IMR-90 (cell line): Measurements from ENCODE around the gene CPSF4. TPM values are rescaled to one million over a fixed set of nuclear protein-coding genes. Genes with fewer than 3 reads are reported as not detected.

Source experiments
- ATAC-seq: fragments of 200-7000 bp; cut with Tn5 transposase; 2 replicates; pipeline ENCODE4 v1.9.1; 2020; ENCODE audit warnings: low read depth, mild to moderate bottlenecking, moderate library complexity
- BruUV-seq: library from RNA; stranded (reverse); fragments of 400-500 nt; replicated peaks from 2 replicates; lab custom pipeline; 2021; lab: Mats Ljungman, UMichigan
- CTCF ChIA-PET: fragments of 300-600 bp; formaldehyde crosslinking; extraction: SDS; loops from one replicate; lab custom pipeline; 2021; ENCODE audit warnings: antibody characterized with exemption; lab: Yijun Ruan, JAX
- POLR2A ChIA-PET: fragments of 300-600 bp; sonication (Branson Sonifier 250); formaldehyde crosslinking; loops from one replicate; lab custom pipeline; 2022; ENCODE audit warnings: antibody characterized with exemption; ENCODE audit not compliant: unreplicated experiment; lab: Charles Lee
- DNase-seq: peaks from one replicate; pipeline ENCODE4 v3.0.0; 2013
- H2AFZ ChIP-seq: replicated peaks from 2 replicates; pipeline ENCODE3; 2013; ENCODE audit warnings: low read length, mild to moderate bottlenecking; ENCODE audit not compliant: poor library complexity
- H2AK5ac ChIP-seq: 2 replicates; pipeline ENCODE4 v1.6.1; 2013; ENCODE audit warnings: low read depth, low read length, inconsistent platforms
- H2AK9ac ChIP-seq: replicated peaks from 2 replicates; pipeline ENCODE3; 2013; ENCODE audit warnings: mild to moderate bottlenecking, low read depth, low read length, moderate library complexity; ENCODE audit not compliant: poor library complexity
- H2BK120ac ChIP-seq: 2 replicates; pipeline ENCODE4 v1.6.1; 2013; ENCODE audit warnings: low read depth, low read length, inconsistent platforms
- H2BK15ac ChIP-seq: 3 replicates; pipeline ENCODE4 v1.6.1; 2013; ENCODE audit warnings: low read depth, low read length, inconsistent platforms
- H2BK20ac ChIP-seq: 2 replicates; pipeline ENCODE4 v1.6.1; 2013; ENCODE audit warnings: low read depth, mild to moderate bottlenecking, inconsistent platforms, low read length, moderate library complexity
- H2BK5ac ChIP-seq: 2 replicates; pipeline ENCODE4 v1.6.1; 2013; ENCODE audit warnings: mild to moderate bottlenecking, low read depth, low read length, inconsistent platforms; ENCODE audit not compliant: poor library complexity, severe bottlenecking
- H3K14ac ChIP-seq: replicated peaks from 2 replicates; pipeline ENCODE4 v1.6.1; 2013; ENCODE audit warnings: low read depth, low read length, inconsistent platforms
- H3K18ac ChIP-seq: 2 replicates; pipeline ENCODE4 v1.6.1; 2013; ENCODE audit warnings: low read depth, low read length, control low read depth
- H3K23ac ChIP-seq: 2 replicates; pipeline ENCODE4 v1.6.1; 2013; ENCODE audit warnings: low read depth, low read length, inconsistent platforms
- H3K27ac ChIP-seq: 2 replicates; pipeline ENCODE4 v1.5.1; 2013; ENCODE audit warnings: mild to moderate bottlenecking, control low read depth, low read length; ENCODE audit not compliant: insufficient read depth
- H3K27me3 ChIP-seq: 2 replicates; pipeline ENCODE4 v1.6.1; 2013; ENCODE audit warnings: low read length; ENCODE audit not compliant: control insufficient read depth, insufficient read depth
- H3K36me3 ChIP-seq: 2 replicates; pipeline ENCODE4 v1.6.1; 2013; ENCODE audit warnings: low read length, mixed read lengths; ENCODE audit not compliant: control insufficient read depth, insufficient read depth
- H3K4ac ChIP-seq: 2 replicates; pipeline ENCODE4 v1.6.1; 2013; ENCODE audit warnings: low read depth, low read length, inconsistent platforms
- H3K4me1 ChIP-seq: 2 replicates; pipeline ENCODE4 v1.6.1; 2013; ENCODE audit warnings: low read length, mixed read lengths; ENCODE audit not compliant: control insufficient read depth, insufficient read depth
- H3K4me2 ChIP-seq: 2 replicates; pipeline ENCODE4 v1.6.1; 2013; ENCODE audit warnings: low read depth, mild to moderate bottlenecking, control low read depth, low read length, moderate library complexity
- H3K4me3 ChIP-seq: 2 replicates; pipeline ENCODE4 v1.5.1; 2013; ENCODE audit warnings: low read depth, mild to moderate bottlenecking, control low read depth, low read length, moderate library complexity; ENCODE audit not compliant: insufficient read depth
- H3K56ac ChIP-seq: 2 replicates; pipeline ENCODE4 v1.6.1; 2013; ENCODE audit warnings: low read length, inconsistent platforms; ENCODE audit not compliant: insufficient read depth; ENCODE audit errors: extremely low read depth
- H3K79me1 ChIP-seq, 2 experiments: 2 replicates each; pipeline ENCODE4 v1.6.1; 2013; ENCODE audit warnings: low read length in 2 of 2, inconsistent platforms in 1 of 2, low read depth in 1 of 2
- H3K9ac ChIP-seq: 2 replicates; pipeline ENCODE4 v1.6.1; 2013; ENCODE audit warnings: low read depth, low read length, control low read depth
- H3K9me1 ChIP-seq: 2 replicates; pipeline ENCODE4 v1.6.1; 2013; ENCODE audit warnings: low read length, inconsistent platforms; ENCODE audit not compliant: insufficient read depth
- H3K9me3 ChIP-seq: 2 replicates; pipeline ENCODE4 v1.6.1; 2013; ENCODE audit warnings: low read length; ENCODE audit not compliant: control insufficient read depth, insufficient read depth
- H4K20me1 ChIP-seq: 2 replicates; pipeline ENCODE4 v1.6.1; 2013; ENCODE audit warnings: low read length, inconsistent platforms; ENCODE audit not compliant: insufficient read depth
- H4K5ac ChIP-seq: 2 replicates; pipeline ENCODE4 v1.6.1; 2013; ENCODE audit warnings: mild to moderate bottlenecking, low read depth, low read length, control low read depth
- H4K8ac ChIP-seq, 2 experiments: 2 replicates each; pipeline ENCODE4 v1.6.1; 2013; ENCODE audit warnings: low read depth in 2 of 2, low read length in 2 of 2, control low read depth in 1 of 2, inconsistent platforms in 1 of 2
- H4K91ac ChIP-seq: 2 replicates; pipeline ENCODE4 v1.6.1; 2013; ENCODE audit warnings: low read depth, low read length, inconsistent platforms; ENCODE audit not compliant: insufficient read depth
- BHLHE40 ChIP-seq: fragments of 150-350 bp; IDR thresholded peaks from 2 replicates; pipeline ENCODE4 v1.6.1; 2016; ENCODE audit warnings: mild to moderate bottlenecking, low read depth, low read length
- CEBPB ChIP-seq: IDR thresholded peaks from 2 replicates; pipeline ENCODE4 v1.6.1; 2012; ENCODE audit warnings: low read depth, low read length, improper control_type of control experiment
- CHD1 ChIP-seq: IDR thresholded peaks from 2 replicates; pipeline ENCODE4 v1.6.1; 2012; ENCODE audit warnings: low read depth, low read length, improper control_type of control experiment
- FOS ChIP-seq: fragments of 150-350 bp; IDR thresholded peaks from 2 replicates; pipeline ENCODE4 v1.6.1; 2016; ENCODE audit warnings: low read depth, low read length
- MAFK ChIP-seq: IDR thresholded peaks from 2 replicates; pipeline ENCODE4 v1.6.1; 2012; ENCODE audit warnings: low read depth, low read length, improper control_type of control experiment
- MAZ ChIP-seq: IDR thresholded peaks from 2 replicates; pipeline ENCODE4 v1.6.1; 2012; ENCODE audit warnings: low read depth, mild to moderate bottlenecking, low read length, improper control_type of control experiment, moderate library complexity, borderline replicate concordance
- MXI1 ChIP-seq: IDR thresholded peaks from 2 replicates; pipeline ENCODE4 v1.6.1; 2012; ENCODE audit warnings: low read depth, mild to moderate bottlenecking, low read length, moderate library complexity, borderline replicate concordance
- POLR2A ChIP-seq: IDR thresholded peaks from 2 replicates; pipeline ENCODE4 v1.6.1; 2012; ENCODE audit warnings: mild to moderate bottlenecking, low read depth, low read length
- RCOR1 ChIP-seq: IDR thresholded peaks from 2 replicates; pipeline ENCODE4 v1.6.1; 2012; ENCODE audit warnings: mild to moderate bottlenecking, low read length, improper control_type of control experiment; ENCODE audit not compliant: insufficient replicate concordance
- RFX5 ChIP-seq: IDR thresholded peaks from 2 replicates; pipeline ENCODE4 v1.8.0; 2012; ENCODE audit warnings: low read depth, mild to moderate bottlenecking, low read length, moderate library complexity
- SMC3 ChIP-seq: fragments of 150-350 bp; IDR thresholded peaks from 2 replicates; pipeline ENCODE4 v1.6.1; 2016; ENCODE audit warnings: low read depth, mild to moderate bottlenecking, antibody characterized with exemption, low read length, moderate library complexity
- whole genome bisulfite sequencing, 2 experiments: methylation state at CpG; one replicate each; pipeline versions ENCODE4 v1.1.5 to v1.1.7; 2013; ENCODE audit warnings: missing lambda C conversion rate in 2 of 2; ENCODE audit not compliant: insufficient read length in 1 of 2; ENCODE audit errors: extremely low coverage in 2 of 2; 5-methylcytosine and 5-hydroxymethylcytosine counted together
- dilution Hi-C: fragments of 300-500 bp; cut with HindIII; formaldehyde crosslinking; loops from one replicate; pipeline ENCODE4 v1.14.3; 2018; ENCODE audit warnings: low sequenced_read_pairs; ENCODE audit not compliant: unreplicated experiment
- in situ Hi-C: fragments of 300-500 bp; cut with MboI; formaldehyde crosslinking; loops from 3 replicates; pipeline ENCODE4 v1.14.3; 2019; ENCODE audit warnings: low sequenced_read_pairs, inconsistent platforms, mixed read lengths
- intact Hi-C: fragments of 100-400 bp; cut with micrococcal nuclease; formaldehyde crosslinking; loops from 2 replicates; pipeline ENCODE4 v1.10.0; 2022
- polyA plus RNA-seq, 3 experiments: library from polyadenylated mRNA; depleted of rRNA; stranded (reverse); fragments of >200 nt; gene quantifications; 2 replicates each; pipeline ENCODE4 v1.2.3, GENCODE V29; 2012; ENCODE audit warnings: low replicate concordance in 1 of 3
- total RNA-seq: library from RNA; depleted of rRNA; stranded (reverse); fragments of >200 nt; gene quantifications from 2 replicates; pipeline ENCODE4 v1.2.3, GENCODE V29; 2012
- TF ChIP-seq, protein P1 (sequence below): fragments of 150-350 bp; IDR thresholded peaks from 2 replicates; pipeline ENCODE4 v1.6.1; 2017; ENCODE audit warnings: mild to moderate bottlenecking, antibody characterized with exemption, low read length, low read depth
- TF ChIP-seq, protein P2 (sequence below): conservative IDR thresholded peaks from 2 replicates; pipeline ENCODE4 v1.5.1; 2012; ENCODE audit warnings: mild to moderate bottlenecking, low read depth, low read length, improper control_type of control experiment

Gene CPSF4
- total and polyA plus RNA-seq, 2 of the 4 experiments (the other 2 are of a cell fraction) = 23.8 to 44.9 TPM

DNA sequence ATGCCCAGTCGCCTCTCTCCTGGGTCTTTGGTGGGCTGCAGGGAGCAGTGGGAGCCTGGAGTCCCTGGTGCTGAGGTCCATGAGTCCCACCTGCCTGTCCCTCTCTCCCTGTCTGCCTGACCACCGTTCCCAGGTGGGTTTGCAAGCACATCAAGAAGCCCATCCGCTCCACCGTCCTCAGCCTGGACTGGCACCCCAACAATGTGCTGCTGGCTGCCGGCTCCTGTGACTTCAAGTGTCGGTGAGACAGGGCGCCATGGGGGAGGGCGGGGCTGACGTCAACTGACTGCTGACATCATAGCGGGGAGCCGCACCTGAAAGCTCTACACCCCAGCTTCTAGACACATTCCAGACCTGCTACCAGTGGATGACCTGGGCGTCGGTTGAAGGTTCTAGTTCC is 49.0 kb upstream of the CPSF4 start:
- H4K20me1 ChIP-seq = peaks cover 35% of the 10 kb centered on the region
- BruUV-seq = no TSS peak
- 93% methylated on average over 7 of the region's 13 CpGs; no CpG with 5 or more reads in 1 of the 2 experiments for WGBS, 2 experiments
- peaks cover 3% of the 10 kb centered on the region for H3K9me1 ChIP-seq
- H3K27me3 ChIP-seq = no peaks in the 10 kb centered on the region
- H2BK5ac ChIP-seq = no peak overlapping the region
- H3K9ac ChIP-seq = no peak overlapping the region
- no peak overlapping the region for H3K4me2 ChIP-seq
- H3K56ac ChIP-seq = no peak overlapping the region
- H3K4me3 ChIP-seq = no peak overlapping the region
- H3K23ac ChIP-seq = no peak overlapping the region
- H3K14ac ChIP-seq = no peak overlapping the region
- dilution Hi-C loops = no loop called here
- no peak overlapping the region for H2AK5ac ChIP-seq
- peaks cover 7% of the 10 kb centered on the region for H3K4me1 ChIP-seq
- ATAC-seq (no peak), DNase-seq (no peak)
- H3K9me3 ChIP-seq = no peaks in the 10 kb centered on the region
- no peak overlapping the region for H3K18ac ChIP-seq
- no peak overlapping the region for H3K27ac ChIP-seq
- TF ChIP-seq CEBPB (no peak), MAZ (no peak), RCOR1 (no peak), FOS (no peak), MXI1 (no peak), POLR2A (no peak), SMC3 (no peak), MAFK (no peak), CHD1 (no peak), BHLHE40 (no peak), RFX5 (no peak)
- TF ChIP-seq, protein P1, sequence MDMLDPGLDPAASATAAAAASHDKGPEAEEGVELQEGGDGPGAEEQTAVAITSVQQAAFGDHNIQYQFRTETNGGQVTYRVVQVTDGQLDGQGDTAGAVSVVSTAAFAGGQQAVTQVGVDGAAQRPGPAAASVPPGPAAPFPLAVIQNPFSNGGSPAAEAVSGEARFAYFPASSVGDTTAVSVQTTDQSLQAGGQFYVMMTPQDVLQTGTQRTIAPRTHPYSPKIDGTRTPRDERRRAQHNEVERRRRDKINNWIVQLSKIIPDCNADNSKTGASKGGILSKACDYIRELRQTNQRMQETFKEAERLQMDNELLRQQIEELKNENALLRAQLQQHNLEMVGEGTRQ = no peak
- TF ChIP-seq, protein P2, sequence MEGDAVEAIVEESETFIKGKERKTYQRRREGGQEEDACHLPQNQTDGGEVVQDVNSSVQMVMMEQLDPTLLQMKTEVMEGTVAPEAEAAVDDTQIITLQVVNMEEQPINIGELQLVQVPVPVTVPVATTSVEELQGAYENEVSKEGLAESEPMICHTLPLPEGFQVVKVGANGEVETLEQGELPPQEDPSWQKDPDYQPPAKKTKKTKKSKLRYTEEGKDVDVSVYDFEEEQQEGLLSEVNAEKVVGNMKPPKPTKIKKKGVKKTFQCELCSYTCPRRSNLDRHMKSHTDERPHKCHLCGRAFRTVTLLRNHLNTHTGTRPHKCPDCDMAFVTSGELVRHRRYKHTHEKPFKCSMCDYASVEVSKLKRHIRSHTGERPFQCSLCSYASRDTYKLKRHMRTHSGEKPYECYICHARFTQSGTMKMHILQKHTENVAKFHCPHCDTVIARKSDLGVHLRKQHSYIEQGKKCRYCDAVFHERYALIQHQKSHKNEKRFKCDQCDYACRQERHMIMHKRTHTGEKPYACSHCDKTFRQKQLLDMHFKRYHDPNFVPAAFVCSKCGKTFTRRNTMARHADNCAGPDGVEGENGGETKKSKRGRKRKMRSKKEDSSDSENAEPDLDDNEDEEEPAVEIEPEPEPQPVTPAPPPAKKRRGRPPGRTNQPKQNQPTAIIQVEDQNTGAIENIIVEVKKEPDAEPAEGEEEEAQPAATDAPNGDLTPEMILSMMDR = no peak
- H2AK9ac ChIP-seq = no peak overlapping the region
- H4K8ac ChIP-seq = no peak overlapping the region
- in situ Hi-C loops = no loop called here
- POLR2A ChIA-PET = no interaction called here
- intact Hi-C loops = no loop called here
- H2BK15ac ChIP-seq = no peak overlapping the region
- no peak overlapping the region for H2BK20ac ChIP-seq
- H4K91ac ChIP-seq = no peak overlapping the region
- CTCF ChIA-PET = interaction anchor here (0.6 kb wide), 1 partner anchor 12 kb away, joined by 5 read pairs; no protein-coding TSS in a partner anchor
- H3K36me3 ChIP-seq = peaks cover 52% of the 10 kb centered on the region
- peaks cover 5 to 53% of the 10 kb centered on the region in 2 experiments for H3K79me1 ChIP-seq
- H2AFZ ChIP-seq = no peak overlapping the region
- H4K5ac ChIP-seq = no peak overlapping the region
- H2BK120ac ChIP-seq = no peak overlapping the region
- no peak overlapping the region for H3K4ac ChIP-seq
